ENCODE data around the gene PLA2G5.
"Not testable (repeated sequence)": the region's sequence is repeated elsewhere in the genome, so short reads cannot be mapped to it uniquely, and the experiment has no call there.

The PLA2G5 gene

GRCh38 chr1:20120796-20121195, 50.8 kb downstream of the PLA2G5 start:
- no peak for DNase-seq

GRCh38 chr1:20123722-20124455, 53.9 kb downstream of the PLA2G5 start:
- DNase-seq, result no peak

GRCh38 chr1:20124456-20125057, 54.6 kb downstream of the PLA2G5 start:
- DNase-seq, result peak; percentile 79

GRCh38 chr1:20125100-20125499, 55.1 kb downstream of the PLA2G5 start:
- DNase-seq, result no peak

- no peak for DNase-seq
Observed at GRCh38 chr1:20126041-20126805, 56.2 kb downstream of the PLA2G5 start.

GRCh38 chr1:20126806-20127440, 56.9 kb downstream of the PLA2G5 start:
- no peak for DNase-seq

- DNase-seq, result not testable (repeated sequence)
Observed at GRCh38 chr1:20130518-20130917, 60.5 kb downstream of the PLA2G5 start.

GRCh38 chr1:20134995-20135394, 65.0 kb downstream of the PLA2G5 start:
- DNase-seq, result no peak

- DNase-seq, result no peak
Observed at GRCh38 chr1:20136249-20136648, 66.3 kb downstream of the PLA2G5 start.

- DNase-seq, result no peak
Observed at GRCh38 chr1:20137055-20137454, 67.1 kb downstream of the PLA2G5 start.

GRCh38 chr1:20137604-20138003, 67.6 kb downstream of the PLA2G5 start:
- no peak for DNase-seq

GRCh38 chr1:20138346-20138745, 68.4 kb downstream of the PLA2G5 start:
- no peak for DNase-seq

- DNase-seq, result no peak
Observed at GRCh38 chr1:20138961-20139550, 69.1 kb downstream of the PLA2G5 start, which contains the start of gene PLA2G2F. Gene PLA2G2F (plus strand): TSS chr1:20139323. CDS start chr1:20139428, 105 bp downstream.

- DNase-seq, result no peak
Observed at GRCh38 chr1:20139776-20140612, 70.0 kb downstream of the PLA2G5 start.

GRCh38 chr1:20141001-20141400, 71.0 kb downstream of the PLA2G5 start:
- no peak for DNase-seq

GRCh38 chr1:20141466-20141865, 71.5 kb downstream of the PLA2G5 start:
- DNase-seq, result no peak

All from fibroblast of skin of back (primary cell).